Stomach smooth muscle (tissue), 2 donors: ENCODE measurements around the gene PAQR4.

Experiments
- H3K27ac ChIP-seq: one replicate; pipeline ENCODE4 v1.7.0; 2013; ENCODE audit warnings: mild to moderate bottlenecking, low read length, inconsistent platforms
- H3K27me3 ChIP-seq, 2 donors: one replicate each; pipeline ENCODE4 v1.7.0; 2013; ENCODE audit warnings: low read length in 2 of 2; ENCODE audit not compliant: insufficient read depth in 2 of 2, control insufficient read depth in 1 of 2
- H3K36me3 ChIP-seq, 2 donors: one replicate each; pipeline ENCODE4 v1.7.0; 2013; ENCODE audit warnings: low read length in 2 of 2; ENCODE audit not compliant: control insufficient read depth in 2 of 2, insufficient read depth in 2 of 2
- H3K4me1 ChIP-seq: one replicate; pipeline ENCODE4 v1.7.0; 2013; ENCODE audit warnings: low read length; ENCODE audit not compliant: control insufficient read depth, insufficient read depth
- H3K4me3 ChIP-seq, 2 donors: one replicate each; pipeline ENCODE4 v1.7.0; 2013; ENCODE audit warnings: low read length in 2 of 2
- H3K9ac ChIP-seq, 2 donors: one replicate each; pipeline ENCODE4 v1.7.0; 2013; ENCODE audit warnings: low read length in 2 of 2, mild to moderate bottlenecking in 1 of 2
- H3K9me3 ChIP-seq, 2 donors: one replicate each; pipeline ENCODE4 v1.7.0; 2013; ENCODE audit warnings: low read length in 2 of 2; ENCODE audit not compliant: control insufficient read depth in 2 of 2
- donor health status: healthy.
- donor health status: Pancreatic carcinoma.

Gene PAQR4

DNA sequence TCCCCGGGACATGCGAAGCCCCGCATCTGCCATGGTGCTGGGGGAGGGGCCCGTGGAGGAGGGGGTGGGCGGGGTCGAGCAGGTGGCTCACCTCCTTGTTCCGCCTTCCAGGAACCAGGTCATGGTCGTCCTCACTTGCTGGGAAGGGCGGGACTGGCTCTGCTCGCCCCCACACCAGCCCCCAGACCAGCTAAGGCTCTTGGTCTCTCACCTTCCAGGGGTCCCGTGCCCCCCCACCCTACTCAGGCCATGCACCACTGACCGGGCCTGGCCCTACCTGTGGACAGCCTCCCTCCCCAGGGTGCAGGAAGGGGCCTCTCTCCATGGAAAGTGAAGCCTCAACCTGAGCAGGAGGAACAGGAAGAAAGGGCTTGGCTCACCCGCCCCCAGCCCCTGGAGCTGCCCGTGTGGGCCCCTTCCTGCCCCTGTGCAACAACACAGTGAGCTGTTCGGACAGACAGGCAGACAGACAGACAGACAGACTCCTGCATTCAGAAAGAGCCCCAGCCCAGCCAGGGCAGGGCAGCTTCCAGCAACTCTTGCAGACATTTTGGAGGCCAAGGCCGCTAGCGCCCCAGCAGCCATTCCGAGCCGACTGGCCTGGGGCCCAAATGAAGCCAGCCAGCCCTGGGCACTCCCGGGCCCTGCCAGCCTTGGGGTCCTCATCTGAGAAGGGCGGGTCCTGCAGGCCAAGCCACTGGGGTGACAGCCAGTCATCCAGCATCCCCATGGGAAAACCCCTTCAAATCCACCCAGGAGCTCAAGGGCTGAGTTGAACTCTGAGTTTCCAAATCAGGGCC is 13.2 kb upstream of the PAQR4 start:
- Histone ChIP-seq H3K9ac (no peak overlapping the region), H3K4me3 (no peak overlapping the region), H3K4me1 (no peaks in the 10 kb centered on the region), H3K9me3 (no peaks in the 10 kb centered on the region), H3K27ac (no peak overlapping the region), H3K36me3 (no peaks in the 10 kb centered on the region), H3K27me3 (peaks cover 23 to 27% of the 10 kb centered on the region in 2 donors)

DNA sequence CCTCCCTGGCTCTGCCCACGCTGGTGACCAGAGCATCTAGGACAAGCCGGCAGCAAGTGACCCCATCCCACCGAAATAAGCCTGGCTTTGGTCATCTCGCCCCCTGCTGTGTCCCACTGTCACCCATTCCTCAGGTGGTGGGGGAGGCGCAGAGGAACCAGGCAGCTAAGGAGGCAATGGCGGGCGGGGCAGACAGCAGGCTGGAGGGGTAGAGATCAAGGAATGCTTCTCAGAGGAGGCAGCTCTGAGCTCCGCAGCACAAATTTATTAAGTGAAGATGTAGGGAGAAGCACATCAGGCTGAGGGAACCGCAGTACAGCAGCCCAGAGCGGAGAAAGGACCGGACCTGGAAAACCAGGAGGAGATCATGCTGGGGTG is 12.6 kb upstream of the PAQR4 start:
- H3K4me3 ChIP-seq, result no peak overlapping the region
- peaks cover 24 to 28% of the 10 kb centered on the region in 2 donors for H3K27me3 ChIP-seq

DNA sequence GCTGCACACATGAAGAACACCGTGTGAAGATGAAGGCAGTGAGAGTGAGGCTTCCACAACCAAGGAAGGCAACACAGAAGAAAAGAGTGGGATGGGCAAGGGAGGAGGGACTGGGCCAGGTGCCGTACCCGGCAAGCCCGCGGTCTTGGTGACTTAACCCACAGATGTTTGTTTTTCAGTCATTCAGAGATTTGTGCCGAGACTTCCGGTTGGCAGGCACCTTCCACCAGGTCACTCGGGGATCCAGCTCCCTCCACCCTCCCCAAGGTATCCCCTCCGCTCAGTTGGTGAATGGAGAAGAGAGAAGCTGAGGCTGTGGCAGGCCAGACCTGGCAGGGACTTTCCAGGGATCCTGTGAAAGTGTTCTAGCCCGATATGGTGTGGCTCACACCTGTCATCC is 9.9 kb upstream of the PAQR4 start:
- no peak overlapping the region for H3K9ac ChIP-seq
- H3K27me3 ChIP-seq, result peaks cover 41 to 55% of the 10 kb centered on the region in 2 donors
- H3K9me3 ChIP-seq, result no peaks in the 10 kb centered on the region
- H3K27ac ChIP-seq, result no peak overlapping the region
- H3K4me1 ChIP-seq, result peaks cover 16% of the 10 kb centered on the region
- no peak overlapping the region for H3K4me3 ChIP-seq
- no peaks in the 10 kb centered on the region for H3K36me3 ChIP-seq

More for the DNA sequence above, 12.6 kb upstream of the PAQR4 start:
- Histone ChIP-seq H3K27ac (no peak overlapping the region), H3K4me1 (no peaks in the 10 kb centered on the region), H3K9me3 (no peaks in the 10 kb centered on the region), H3K9ac (no peak overlapping the region), H3K36me3 (no peaks in the 10 kb centered on the region)

DNA sequence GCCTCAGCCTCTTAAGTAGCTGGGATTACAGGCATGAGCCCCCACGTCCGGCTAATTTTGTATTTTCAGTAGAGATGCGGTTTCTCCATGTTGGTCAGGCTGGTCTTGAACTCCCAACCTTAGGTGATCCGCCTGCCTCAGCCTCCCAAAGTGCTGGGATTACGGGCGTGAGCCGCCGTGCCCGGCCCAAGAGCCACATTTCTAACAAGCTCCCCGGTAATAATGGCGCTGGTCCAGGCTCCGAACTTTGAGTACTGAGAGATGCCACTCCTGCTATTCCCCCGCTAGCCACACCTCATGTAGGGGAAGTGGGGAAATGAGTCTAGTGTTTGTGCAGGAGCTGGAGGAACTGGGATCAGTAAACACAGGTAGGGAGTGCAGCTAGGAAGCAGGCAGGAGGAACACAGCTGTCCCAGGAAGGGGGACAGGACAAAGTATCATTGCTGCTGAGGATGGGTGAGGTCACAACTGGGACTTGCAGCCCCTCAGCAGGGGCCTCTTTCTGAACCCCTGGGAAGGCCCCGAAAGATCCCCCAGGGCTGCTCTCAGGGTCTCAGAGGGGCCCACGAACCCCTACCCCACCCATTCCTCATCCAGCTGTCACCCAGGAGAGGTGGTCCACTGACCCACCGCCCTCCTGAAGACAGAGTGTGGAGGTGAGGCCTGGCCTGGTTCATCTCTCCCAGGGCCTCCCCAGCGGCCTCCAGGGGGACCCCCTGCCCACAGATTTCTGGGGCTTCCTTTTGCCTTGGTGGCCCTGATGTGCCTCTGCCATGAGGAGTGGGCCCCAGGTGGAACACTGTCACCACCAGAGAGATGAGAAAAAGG is 8.8 kb upstream of the PAQR4 start:
- Histone ChIP-seq H3K27ac (no peak overlapping the region), H3K27me3 (peaks cover 45 to 59% of the 10 kb centered on the region in 2 donors)

DNA sequence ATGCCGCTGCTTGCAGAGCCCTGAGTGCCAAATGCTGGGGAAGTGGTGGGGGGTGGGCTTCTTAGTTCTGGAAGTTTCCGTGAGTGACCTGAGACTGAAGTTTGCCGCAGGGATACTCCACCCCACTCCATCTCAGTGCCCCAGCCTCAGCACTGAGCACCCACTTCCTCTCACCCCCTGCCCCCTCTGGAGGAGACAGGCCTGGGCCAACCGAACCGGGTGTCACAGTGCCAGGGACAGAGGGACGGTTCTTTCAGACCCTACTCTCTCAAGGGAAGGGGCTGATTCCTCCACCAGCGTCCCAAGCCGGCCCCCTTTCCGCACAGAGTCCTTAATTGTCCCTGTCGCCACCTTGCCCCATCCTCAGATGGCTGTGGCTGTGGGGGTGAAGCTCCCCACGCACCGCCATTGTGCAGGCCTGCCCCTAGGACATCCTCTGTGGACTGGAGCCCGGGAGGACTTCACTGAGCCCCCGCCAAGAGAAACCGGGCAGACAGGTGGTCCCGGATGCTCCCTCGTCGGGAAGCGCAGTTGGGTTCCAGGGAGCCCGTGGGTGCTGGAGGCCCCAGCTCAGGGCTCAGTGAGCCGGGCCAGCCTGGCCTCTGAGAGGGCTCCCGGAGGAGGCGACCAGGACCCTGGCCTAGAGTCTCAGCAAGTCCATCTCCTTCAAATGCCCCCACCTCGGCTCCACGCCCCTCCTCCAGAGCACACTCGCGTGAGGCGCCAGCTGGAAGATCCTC is 6.6 kb upstream of the PAQR4 start:
- no peak overlapping the region for H3K27ac ChIP-seq
- H3K9me3 ChIP-seq, result no peaks in the 10 kb centered on the region
- peaks cover 34% of the 10 kb centered on the region for H3K4me1 ChIP-seq
- peaks cover 44 to 62% of the 10 kb centered on the region in 2 donors for H3K27me3 ChIP-seq
- H3K9ac ChIP-seq, result no peak overlapping the region
- H3K4me3 ChIP-seq, result no peak overlapping the region
- no peaks in the 10 kb centered on the region for H3K36me3 ChIP-seq

More for the DNA sequence above, 8.8 kb upstream of the PAQR4 start:
- Histone ChIP-seq H3K4me3 (no peak overlapping the region), H3K9ac (no peak overlapping the region), H3K36me3 (no peaks in the 10 kb centered on the region), H3K9me3 (no peaks in the 10 kb centered on the region), H3K4me1 (peaks cover 23% of the 10 kb centered on the region)

DNA sequence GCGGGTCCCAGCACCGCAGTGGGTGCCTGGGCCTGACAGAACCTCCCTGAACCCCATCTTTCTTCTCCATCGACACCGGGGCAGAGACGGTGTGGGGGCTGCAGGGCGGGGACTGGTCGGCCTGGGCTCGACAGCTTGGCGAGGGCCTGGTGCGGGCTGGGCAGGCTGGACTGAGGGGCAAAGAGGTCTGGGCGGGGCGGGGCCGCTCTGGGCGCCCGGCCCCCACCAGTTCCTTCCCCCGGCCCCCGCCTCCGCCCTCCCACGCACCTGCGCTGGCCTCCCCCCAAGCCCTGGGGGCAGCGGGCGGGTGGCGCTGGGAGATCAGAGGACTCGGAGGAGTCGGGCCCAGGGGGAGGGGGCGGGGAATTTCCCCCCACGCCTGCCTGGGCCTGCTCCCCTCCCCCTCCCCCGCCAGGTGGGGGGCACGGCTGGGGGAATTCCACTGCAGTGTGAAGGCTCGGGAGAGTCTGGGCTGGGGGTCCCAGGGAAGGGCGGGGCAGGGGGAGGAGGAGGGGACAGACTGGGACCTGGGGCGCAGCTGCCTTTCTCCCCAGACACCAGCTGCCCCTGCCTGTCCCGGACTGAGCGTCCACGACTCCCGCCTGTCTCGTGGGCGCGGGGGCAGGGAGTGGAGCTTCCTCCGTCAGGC is 6.0 kb upstream of the PAQR4 start:
- H3K9me3 ChIP-seq, result no peaks in the 10 kb centered on the region
- H3K36me3 ChIP-seq, result no peaks in the 10 kb centered on the region
- H3K4me1 ChIP-seq, result peaks cover 34% of the 10 kb centered on the region
- peak overlapping the region in 1 of 2 donors; percentile 61 for H3K4me3 ChIP-seq
- H3K27me3 ChIP-seq, result peaks cover 51 to 69% of the 10 kb centered on the region in 2 donors
- H3K27ac ChIP-seq, result no peak overlapping the region
- H3K9ac ChIP-seq, result no peak overlapping the region

DNA sequence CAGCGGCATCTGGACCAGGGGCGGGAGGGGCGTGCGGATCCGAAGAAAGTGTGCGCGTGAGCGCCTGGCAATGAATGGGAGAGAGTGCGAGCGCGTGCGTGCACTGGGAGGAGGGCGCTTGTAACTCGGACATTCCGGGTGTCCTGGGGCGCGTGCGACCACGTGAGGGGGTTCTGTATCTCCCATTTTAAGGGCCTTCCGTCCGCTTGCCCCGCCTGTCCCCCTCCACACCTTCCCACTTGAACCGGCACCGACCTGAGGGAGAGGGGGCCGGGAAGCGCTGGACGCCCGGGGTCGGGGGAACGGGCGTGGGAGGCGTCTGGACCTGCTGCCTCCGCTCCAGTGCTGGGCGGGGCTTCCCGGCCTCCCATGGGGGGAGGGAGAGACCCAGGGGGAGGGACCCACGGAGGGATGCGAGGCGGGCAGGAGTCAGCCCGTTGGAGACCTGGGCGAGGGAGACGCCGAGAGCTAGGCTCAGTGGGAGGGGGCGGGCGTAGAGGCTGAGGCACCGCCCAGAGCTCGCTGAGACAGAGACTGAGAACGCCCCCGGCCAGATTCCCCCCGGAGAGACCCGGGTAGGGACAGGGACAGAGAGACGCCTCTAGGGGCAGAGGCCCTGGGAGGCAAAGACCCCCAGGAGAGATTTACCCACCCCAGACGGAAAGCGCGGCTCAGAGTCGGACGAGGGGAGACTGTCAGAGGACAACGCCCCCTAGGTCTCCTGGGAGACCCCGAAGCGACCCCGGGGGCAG is 5.2 kb upstream of the PAQR4 start, which contains the start of gene KREMEN2:
KREMEN2 (plus strand) TSS at position 553 of the 752 bp plus-strand sequence. CDS start 246 bp downstream, outside the sequence.
- Histone ChIP-seq H3K4me3 (peak within 1 kb of the TSS in 1 of 2 donors; percentile 61), H3K36me3 (no peaks in the 10 kb centered on the region), H3K9me3 (no peaks in the 10 kb centered on the region), H3K4me1 (peaks cover 41% of the 10 kb centered on the region), H3K27ac (no peak within 1 kb of the TSS), H3K27me3 (peaks cover 56 to 74% of the 10 kb centered on the region in 2 donors), H3K9ac (no peak within 1 kb of the TSS)

DNA sequence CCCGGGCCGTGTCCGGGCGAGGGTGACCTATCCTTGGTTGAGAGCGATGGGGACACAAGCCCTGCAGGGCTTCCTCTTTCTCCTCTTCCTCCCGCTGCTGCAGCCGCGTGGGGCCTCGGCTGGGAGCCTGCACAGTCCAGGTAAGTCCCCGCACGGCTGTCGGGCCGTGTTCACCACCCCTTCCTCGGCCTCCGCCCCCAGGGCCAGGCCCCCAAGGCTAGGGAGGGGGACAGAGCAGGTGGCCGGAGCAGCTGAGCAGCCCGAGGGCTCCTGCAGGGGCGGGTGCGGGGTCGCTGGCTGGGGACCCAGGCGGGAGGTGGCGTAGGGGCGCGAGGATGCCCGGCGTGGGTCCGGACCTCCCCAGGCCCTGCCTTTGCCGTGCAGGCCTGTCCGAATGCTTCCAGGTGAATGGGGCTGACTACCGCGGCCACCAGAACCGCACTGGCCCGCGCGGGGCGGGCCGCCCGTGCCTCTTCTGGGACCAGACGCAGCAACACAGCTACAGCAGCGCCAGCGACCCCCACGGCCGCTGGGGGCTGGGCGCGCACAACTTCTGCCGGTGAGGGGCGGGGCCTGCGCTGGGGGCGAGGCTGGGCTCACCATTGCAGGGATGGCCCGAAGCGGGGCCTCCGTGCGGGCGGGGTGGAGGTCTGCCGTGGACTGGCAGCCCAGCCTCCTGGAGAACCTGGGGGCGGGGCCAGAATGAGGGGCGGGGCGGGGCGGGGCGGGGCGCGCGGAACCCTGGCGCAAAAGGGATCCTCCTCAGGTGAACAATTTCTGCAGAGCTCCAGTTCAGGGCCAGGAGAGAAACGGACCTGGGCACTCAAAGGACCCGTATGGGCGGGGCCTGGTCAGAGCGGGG is 4.4 kb upstream of the PAQR4 start:
- Histone ChIP-seq H3K4me1 (peaks cover 46% of the 10 kb centered on the region), H3K9ac (no peak overlapping the region), H3K27ac (no peak overlapping the region), H3K9me3 (no peaks in the 10 kb centered on the region), H3K27me3 (peaks cover 56 to 71% of the 10 kb centered on the region in 2 donors), H3K4me3 (peak overlapping the region in 1 of 2 donors; percentile 35), H3K36me3 (no peaks in the 10 kb centered on the region)
